Ascending aorta (tissue), 2 donors: ENCODE measurements around the gene SNX10. TPM values are rescaled to one million over a fixed set of nuclear protein-coding genes. Genes with fewer than 3 reads are reported as not detected.
A peak's percentile ranks its signal among the peaks of the same experiment; 100 is the strongest.

Source experiments
- DNase-seq, 2 donors: peaks; one replicate each; pipeline ENCODE4 v3.0.0-alpha.2; 2019; ENCODE audit warnings: low spot score in 2 of 2
- H3K27ac ChIP-seq, 2 donors: fragments of 200-600 bp; sonication (generic); one replicate each; pipeline ENCODE4 v1.5.1; 2016 to 2017; ENCODE audit warnings: mild to moderate bottlenecking in 1 of 2
- H3K27me3 ChIP-seq: fragments of 200-600 bp; sonication (generic); one replicate; pipeline ENCODE4 v1.5.1; 2017
- H3K36me3 ChIP-seq, 2 donors: fragments of 200-600 bp; sonication (generic); one replicate each; pipeline ENCODE4 v1.5.1; 2016
- H3K4me1 ChIP-seq, 2 donors: fragments of 200-600 bp; sonication (generic); one replicate each; pipeline ENCODE4 v1.5.1; 2016 to 2017; ENCODE audit warnings: mild to moderate bottlenecking in 1 of 2
- H3K4me3 ChIP-seq, 2 donors: fragments of 200-600 bp; sonication (generic); one replicate each; pipeline ENCODE4 v1.5.1; 2016 to 2017; ENCODE audit warnings: mild to moderate bottlenecking in 1 of 2
- H3K9me3 ChIP-seq, 2 donors: fragments of 200-600 bp; sonication (generic); one replicate each; pipeline ENCODE4 v1.5.1; 2016
- CTCF ChIP-seq, 3 experiments: fragments of 200-600 bp in 2 of 3; fragments of 450-650 bp in 1 of 3; sonication (generic) in 2 of 3; IDR thresholded peaks; one replicate each; pipeline ENCODE4 v1.5.1; 2016 to 2019; ENCODE audit warnings: antibody characterized with exemption in 3 of 3, mild to moderate bottlenecking in 1 of 3, moderate library complexity in 1 of 3
- intact Hi-C: fragments of 100-400 bp; cut with DNase I; formaldehyde crosslinking; loops from one replicate; pipeline ENCODE4 v1.15.1; 2023
- total RNA-seq: library from RNA; depleted of rRNA; stranded (reverse); fragments of >200 nt; gene quantifications from one replicate; pipeline ENCODE4 v1.1.0, GENCODE V29; 2016

SNX10 gene
- total RNA-seq, 1 donor from 2014 or later: 3.5 TPM

- no peaks in the 10 kb centered on the region for H3K4me1 ChIP-seq
- intact Hi-C loops: no loop called here
- H3K36me3 ChIP-seq: no peaks in the 10 kb centered on the region
- no peak overlapping the region for H3K4me3 ChIP-seq
- no peak for TF ChIP-seq CTCF (IDR thresholded peaks at IDR 0.05)
- H3K9me3 ChIP-seq: no peaks in the 10 kb centered on the region
- no peaks in the 10 kb centered on the region for H3K27me3 ChIP-seq
- H3K27ac ChIP-seq: no peak overlapping the region
- no peak for DNase-seq
These were observed 66.1 kb downstream of the SNX10 start for GRCh38 chr7:26357799-26358151.

GRCh38 chr7:26360650-26361049 lies 69.0 kb downstream of the SNX10 start:
- intact Hi-C loops: loop anchor here (10.0 kb wide), 1 partner anchor 976 kb away; no protein-coding TSS in a partner anchor
- Histone ChIP-seq H3K27me3 (no peaks in the 10 kb centered on the region), H3K4me1 (no peaks in the 10 kb centered on the region), H3K27ac (no peak overlapping the region), H3K4me3 (no peak overlapping the region), H3K36me3 (no peaks in the 10 kb centered on the region), H3K9me3 (no peaks in the 10 kb centered on the region)
- no peak for TF ChIP-seq CTCF (IDR thresholded peaks at IDR 0.05)
- DNase-seq: no peak

GRCh38 chr7:26361637-26362036 lies 70.0 kb downstream of the SNX10 start:
- no peaks in the 10 kb centered on the region for H3K9me3 ChIP-seq
- H3K27ac ChIP-seq: no peak overlapping the region
- no peak for TF ChIP-seq CTCF (IDR thresholded peaks at IDR 0.05)
- H3K4me3 ChIP-seq: no peak overlapping the region
- no peaks in the 10 kb centered on the region for H3K36me3 ChIP-seq
- DNase-seq: no peak
- intact Hi-C loops: loop anchor here (10.0 kb wide), 1 partner anchor 977 kb away; no protein-coding TSS in a partner anchor
- no peaks in the 10 kb centered on the region for H3K27me3 ChIP-seq
- H3K4me1 ChIP-seq: no peaks in the 10 kb centered on the region

GRCh38 chr7:26363465-26363864 lies 71.8 kb downstream of the SNX10 start:
- H3K4me1 ChIP-seq: no peaks in the 10 kb centered on the region
- no peak for DNase-seq
- TF ChIP-seq CTCF (IDR thresholded peaks at IDR 0.05): no peak
- no peak overlapping the region for H3K4me3 ChIP-seq
- no peaks in the 10 kb centered on the region for H3K36me3 ChIP-seq
- no peak overlapping the region for H3K27ac ChIP-seq
- intact Hi-C loops: loop anchor here (10.0 kb wide), 1 partner anchor 979 kb away; no protein-coding TSS in a partner anchor
- H3K9me3 ChIP-seq: no peaks in the 10 kb centered on the region
- H3K27me3 ChIP-seq: no peaks in the 10 kb centered on the region

GRCh38 chr7:26365077-26365900 lies 73.6 kb downstream of the SNX10 start:
- DNase-seq: peak in 1 of 2 donors; percentile 71
- Histone ChIP-seq H3K4me1 (no peaks in the 10 kb centered on the region), H3K4me3 (no peak overlapping the region), H3K27ac (no peak overlapping the region), H3K27me3 (no peaks in the 10 kb centered on the region), H3K9me3 (no peaks in the 10 kb centered on the region), H3K36me3 (no peaks in the 10 kb centered on the region)
- peak; percentile 64 to 73 (median 72) for TF ChIP-seq CTCF (IDR thresholded peaks at IDR 0.05)
- intact Hi-C loops: loop anchor here (1.0 to 10.0 kb wide), 6 partner anchors 274 to 980 kb away; no protein-coding TSS in a partner anchor
